Trophoblast cell (in vitro differentiated cells and primary cell): ENCODE data around the gene PPP1R1B.

Experiments
- DNase-seq, 2 donors: peaks; one replicate each; pipeline ENCODE4 v3.0.0-alpha.2; 2016
- H2AFZ ChIP-seq: 2 replicates; pipeline ENCODE4 v1.6.1; 2013; ENCODE audit warnings: low read length, moderate library complexity, mild to moderate bottlenecking; ENCODE audit not compliant: insufficient read depth, poor library complexity
- H2AK5ac ChIP-seq: 2 replicates; pipeline ENCODE4 v1.6.1; 2013; ENCODE audit warnings: mild to moderate bottlenecking, low read length
- H2BK120ac ChIP-seq: 2 replicates; pipeline ENCODE4 v1.6.1; 2013; ENCODE audit warnings: low read length, mild to moderate bottlenecking, moderate library complexity; ENCODE audit not compliant: insufficient read depth, poor library complexity
- H2BK12ac ChIP-seq: 2 replicates; pipeline ENCODE4 v1.6.1; 2013; ENCODE audit warnings: mild to moderate bottlenecking, low read length, moderate library complexity
- H2BK5ac ChIP-seq: 2 replicates; pipeline ENCODE4 v1.6.1; 2013; ENCODE audit warnings: low read length, low read depth, moderate library complexity, mild to moderate bottlenecking; ENCODE audit not compliant: poor library complexity
- H3K14ac ChIP-seq: 2 replicates; pipeline ENCODE4 v1.6.1; 2013; ENCODE audit warnings: mild to moderate bottlenecking, low read length
- H3K18ac ChIP-seq: 2 replicates; pipeline ENCODE4 v1.6.1; 2013; ENCODE audit warnings: mild to moderate bottlenecking, low read length
- H3K23ac ChIP-seq: 2 replicates; pipeline ENCODE4 v1.6.1; 2013; ENCODE audit warnings: low read length
- H3K27ac ChIP-seq: 2 replicates; pipeline ENCODE4 v1.5.1; 2013; ENCODE audit warnings: low read depth, mild to moderate bottlenecking, inconsistent platforms, low read length, moderate library complexity
- H3K27me3 ChIP-seq: 2 replicates; pipeline ENCODE4 v1.6.1; 2013; ENCODE audit warnings: inconsistent platforms, mild to moderate bottlenecking, low read length, moderate library complexity; ENCODE audit not compliant: insufficient read depth
- H3K36me3 ChIP-seq, 2 experiments: 1 replicate in 1 of 2; 2 replicates in 1 of 2; pipeline ENCODE4 v1.6.1; 2013; ENCODE audit warnings: low read length in 2 of 2, mild to moderate bottlenecking in 2 of 2, moderate library complexity in 1 of 2; ENCODE audit not compliant: insufficient read depth in 2 of 2, control insufficient read depth in 1 of 2
- H3K4ac ChIP-seq: 2 replicates; pipeline ENCODE4 v1.6.1; 2013; ENCODE audit warnings: low read depth, mild to moderate bottlenecking, low read length, moderate library complexity
- H3K4me1 ChIP-seq, 2 experiments: 1 replicate in 1 of 2; 2 replicates in 1 of 2; pipeline ENCODE4 v1.6.1; 2013; ENCODE audit warnings: low read length in 2 of 2, mild to moderate bottlenecking in 2 of 2, moderate library complexity in 1 of 2; ENCODE audit not compliant: insufficient read depth in 2 of 2, control insufficient read depth in 1 of 2
- H3K4me2 ChIP-seq: 2 replicates; pipeline ENCODE4 v1.6.1; 2013; ENCODE audit warnings: inconsistent platforms, mild to moderate bottlenecking, low read length, moderate library complexity
- H3K4me3 ChIP-seq: 2 replicates; pipeline ENCODE4 v1.5.1; 2013; ENCODE audit warnings: mild to moderate bottlenecking, low read depth, low read length, inconsistent platforms
- H3K79me1 ChIP-seq: one replicate; pipeline ENCODE4 v1.6.1; 2013; ENCODE audit warnings: low read length
- H3K79me2 ChIP-seq: 2 replicates; pipeline ENCODE4 v1.6.1; 2013; ENCODE audit warnings: low read length, mild to moderate bottlenecking; ENCODE audit not compliant: control insufficient read depth, insufficient read depth, poor library complexity
- H3K9ac ChIP-seq: 2 replicates; pipeline ENCODE4 v1.6.1; 2013; ENCODE audit warnings: mild to moderate bottlenecking, low read length
- H3K9me3 ChIP-seq: 2 replicates; pipeline ENCODE4 v1.6.1; 2013; ENCODE audit warnings: low read depth, mild to moderate bottlenecking, control low read depth, inconsistent platforms, low read length; ENCODE audit not compliant: insufficient read depth
- H4K12ac ChIP-seq: 2 replicates; pipeline ENCODE4 v1.6.1; 2013; ENCODE audit warnings: low read depth, mild to moderate bottlenecking, low read length, moderate library complexity
- H4K8ac ChIP-seq: 2 replicates; pipeline ENCODE4 v1.6.1; 2013; ENCODE audit warnings: low read depth, mild to moderate bottlenecking, low read length, moderate library complexity
- H4K91ac ChIP-seq: one replicate; pipeline ENCODE4 v1.6.1; 2013; ENCODE audit warnings: low read depth, mild to moderate bottlenecking, low read length, moderate library complexity
- WGBS: extraction: QIAGEN DNeasy Blood & Tissue Kit; methylation state at CpG from one replicate; pipeline ENCODE4 v1.1.7; 2013; ENCODE audit warnings: missing lambda C conversion rate; ENCODE audit not compliant: insufficient read length, insufficient coverage; ENCODE audit errors: extremely low coverage; 5-methylcytosine and 5-hydroxymethylcytosine counted together

The PPP1R1B gene

GRCh38 chr17:39643271-39643670 is 16.5 kb downstream of the PPP1R1B start:
- H2AK5ac ChIP-seq, result no peak overlapping the region
- no peak overlapping the region for H2BK12ac ChIP-seq
- no peak overlapping the region for H3K27ac ChIP-seq
- H3K23ac ChIP-seq, result no peak overlapping the region
- H3K4me2 ChIP-seq, result no peak overlapping the region
- peaks cover 16% of the 10 kb centered on the region in 2 experiments for H3K4me1 ChIP-seq
- H3K79me1 ChIP-seq, result no peaks in the 10 kb centered on the region
- H3K18ac ChIP-seq, result no peak overlapping the region
- H3K9me3 ChIP-seq, result no peaks in the 10 kb centered on the region
- no CpG with 5 or more reads among the region's 4 CpGs for WGBS
- H2BK5ac ChIP-seq, result no peak overlapping the region
- no peak overlapping the region for H3K9ac ChIP-seq
- H2AFZ ChIP-seq, result no peak overlapping the region
- H2BK120ac ChIP-seq, result no peak overlapping the region
- H3K79me2 ChIP-seq, result no peaks in the 10 kb centered on the region
- H3K27me3 ChIP-seq, result no peaks in the 10 kb centered on the region
- no peak overlapping the region for H3K4ac ChIP-seq
- H3K36me3 ChIP-seq, result no peaks in the 10 kb centered on the region
- H4K91ac ChIP-seq, result no peak overlapping the region
- no peak overlapping the region for H4K8ac ChIP-seq
- H3K14ac ChIP-seq, result no peak overlapping the region
- DNase-seq, result no peak
- no peak overlapping the region for H3K4me3 ChIP-seq
- H4K12ac ChIP-seq, result no peak overlapping the region

GRCh38 chr17:39647256-39647655 is 20.5 kb downstream of the PPP1R1B start:
- Histone ChIP-seq H3K9ac (no peak overlapping the region), H4K8ac (no peak overlapping the region), H3K18ac (no peak overlapping the region), H3K9me3 (no peaks in the 10 kb centered on the region), H2BK120ac (no peak overlapping the region), H2BK12ac (no peak overlapping the region), H3K4me3 (no peak overlapping the region), H2AFZ (no peak overlapping the region), H3K4ac (no peak overlapping the region), H2AK5ac (no peak overlapping the region), H4K91ac (no peak overlapping the region), H3K27ac (no peak overlapping the region), H3K4me1 (peaks cover 9 to 14% of the 10 kb centered on the region in 2 experiments), H3K14ac (no peak overlapping the region), H3K79me2 (no peaks in the 10 kb centered on the region), H2BK5ac (no peak overlapping the region), H3K23ac (no peak overlapping the region), H3K4me2 (no peak overlapping the region), H3K27me3 (no peaks in the 10 kb centered on the region), H3K36me3 (no peaks in the 10 kb centered on the region), H4K12ac (no peak overlapping the region), H3K79me1 (no peaks in the 10 kb centered on the region)
- no CpG with 5 or more reads among the region's 5 CpGs for WGBS
- no peak for DNase-seq

- peaks cover 0 to 2% of the 10 kb centered on the region in 2 experiments for H3K36me3 ChIP-seq
- no peak overlapping the region for H3K18ac ChIP-seq
- no peak overlapping the region for H3K14ac ChIP-seq
- H2AFZ ChIP-seq, result no peak overlapping the region
- H3K23ac ChIP-seq, result no peak overlapping the region
- no peak overlapping the region for H4K12ac ChIP-seq
- H3K27ac ChIP-seq, result no peak overlapping the region
- no CpG with 5 or more reads among the region's 15 CpGs for WGBS
- H4K8ac ChIP-seq, result no peak overlapping the region
- no peak overlapping the region for H2AK5ac ChIP-seq
- no peaks in the 10 kb centered on the region for H3K9me3 ChIP-seq
- no peak overlapping the region for H2BK5ac ChIP-seq
- H3K4ac ChIP-seq, result no peak overlapping the region
- H3K4me1 ChIP-seq, result peaks cover 8 to 15% of the 10 kb centered on the region in 2 experiments
- H3K79me1 ChIP-seq, result no peaks in the 10 kb centered on the region
- H3K4me2 ChIP-seq, result no peak overlapping the region
- no peaks in the 10 kb centered on the region for H3K79me2 ChIP-seq
- no peak overlapping the region for H2BK12ac ChIP-seq
- no peak overlapping the region for H3K4me3 ChIP-seq
- H3K27me3 ChIP-seq, result no peaks in the 10 kb centered on the region
- DNase-seq, result no peak
- H4K91ac ChIP-seq, result no peak overlapping the region
- H2BK120ac ChIP-seq, result no peak overlapping the region
- H3K9ac ChIP-seq, result no peak overlapping the region
These were observed 22.0 kb downstream of the PPP1R1B start for GRCh38 chr17:39648616-39649366.

- H2AK5ac ChIP-seq, result no peak overlapping the region
- no peaks in the 10 kb centered on the region for H3K79me1 ChIP-seq
- peaks cover 4 to 8% of the 10 kb centered on the region in 2 experiments for H3K4me1 ChIP-seq
- no peak overlapping the region for H4K12ac ChIP-seq
- no peak overlapping the region for H2BK12ac ChIP-seq
- H2BK120ac ChIP-seq, result no peak overlapping the region
- peak in 1 of 2 donors; percentile 25 for DNase-seq
- H3K4me3 ChIP-seq, result no peak overlapping the region
- H3K79me2 ChIP-seq, result no peaks in the 10 kb centered on the region
- no peaks in the 10 kb centered on the region for H3K27me3 ChIP-seq
- no peak overlapping the region for H2BK5ac ChIP-seq
- no peak overlapping the region for H3K4me2 ChIP-seq
- H3K4ac ChIP-seq, result no peak overlapping the region
- H3K14ac ChIP-seq, result no peak overlapping the region
- no peak overlapping the region for H3K9ac ChIP-seq
- H4K8ac ChIP-seq, result no peak overlapping the region
- H3K36me3 ChIP-seq, result peaks cover 0 to 2% of the 10 kb centered on the region in 2 experiments
- no peak overlapping the region for H2AFZ ChIP-seq
- H3K27ac ChIP-seq, result no peak overlapping the region
- no peaks in the 10 kb centered on the region for H3K9me3 ChIP-seq
- H3K18ac ChIP-seq, result no peak overlapping the region
- H4K91ac ChIP-seq, result no peak overlapping the region
- H3K23ac ChIP-seq, result no peak overlapping the region
- no CpG with 5 or more reads among the region's 11 CpGs for WGBS
These were observed 23.4 kb downstream of the PPP1R1B start for GRCh38 chr17:39650121-39650579.
